Neural cell (in vitro differentiated cells): Measurements from ENCODE around the gene SCGB1C2.

ENCODE experiments used
- EP300 ChIP-seq: fragments of 450-650 bp; conservative IDR thresholded peaks from 2 replicates; pipeline ENCODE4 v1.6.1; 2014; ENCODE audit warnings: antibody characterized with exemption, mild to moderate bottlenecking, moderate library complexity; ENCODE audit not compliant: poor library complexity, severe bottlenecking
- EZH2 ChIP-seq: fragments of 200-600, 300-800 bp; shearing (Covaris generic), sonication (generic); IDR thresholded peaks from 2 replicates; pipeline ENCODE4 v1.6.1; 2014; ENCODE audit warnings: antibody characterized with exemption, low read length, borderline replicate concordance, mild to moderate bottlenecking; ENCODE audit not compliant: insufficient read depth, poor library complexity, severe bottlenecking
- POLR2AphosphoS5 ChIP-seq: IDR thresholded peaks from 2 replicates; pipeline ENCODE4 v1.6.1; 2012
- RAD21 ChIP-seq: fragments of 450-650 bp; conservative IDR thresholded peaks from 2 replicates; pipeline ENCODE4 v1.6.1; 2014; ENCODE audit warnings: antibody characterized with exemption, mild to moderate bottlenecking, moderate library complexity
- SMC3 ChIP-seq: fragments of 450-650 bp; conservative IDR thresholded peaks from 2 replicates; pipeline ENCODE4 v1.6.1; 2014; ENCODE audit warnings: antibody characterized with exemption, mild to moderate bottlenecking, moderate library complexity; ENCODE audit not compliant: poor library complexity
- TF ChIP-seq, protein P1 (sequence below): fragments of 450-650 bp; IDR thresholded peaks from 2 replicates; pipeline ENCODE4 v1.5.1; 2014; ENCODE audit warnings: antibody characterized with exemption, mild to moderate bottlenecking, moderate library complexity; ENCODE audit not compliant: poor library complexity, severe bottlenecking

DNA sequence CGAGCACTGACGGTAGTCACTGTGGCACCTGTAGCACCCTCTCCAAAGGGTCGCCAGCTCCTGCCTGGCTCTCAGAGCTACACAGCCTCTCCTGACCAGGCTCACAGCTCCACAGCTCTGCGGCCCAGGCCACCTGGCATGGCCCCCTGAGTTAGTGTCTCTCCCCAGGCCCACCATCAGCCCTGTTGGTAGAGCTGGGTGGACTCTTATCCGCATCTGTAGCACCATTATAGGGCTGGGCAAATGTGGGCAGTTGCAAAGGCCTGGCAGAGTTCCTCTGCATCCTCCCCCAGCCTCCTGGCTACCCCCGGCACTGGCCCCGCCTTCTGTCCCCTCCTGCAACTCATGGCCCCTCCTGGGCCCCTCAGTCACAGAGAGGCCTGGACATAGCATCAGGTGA, 18.2 kb downstream of the SCGB1C2 start:
- no peak for TF ChIP-seq POLR2AphosphoS5
- TF ChIP-seq, protein P1, sequence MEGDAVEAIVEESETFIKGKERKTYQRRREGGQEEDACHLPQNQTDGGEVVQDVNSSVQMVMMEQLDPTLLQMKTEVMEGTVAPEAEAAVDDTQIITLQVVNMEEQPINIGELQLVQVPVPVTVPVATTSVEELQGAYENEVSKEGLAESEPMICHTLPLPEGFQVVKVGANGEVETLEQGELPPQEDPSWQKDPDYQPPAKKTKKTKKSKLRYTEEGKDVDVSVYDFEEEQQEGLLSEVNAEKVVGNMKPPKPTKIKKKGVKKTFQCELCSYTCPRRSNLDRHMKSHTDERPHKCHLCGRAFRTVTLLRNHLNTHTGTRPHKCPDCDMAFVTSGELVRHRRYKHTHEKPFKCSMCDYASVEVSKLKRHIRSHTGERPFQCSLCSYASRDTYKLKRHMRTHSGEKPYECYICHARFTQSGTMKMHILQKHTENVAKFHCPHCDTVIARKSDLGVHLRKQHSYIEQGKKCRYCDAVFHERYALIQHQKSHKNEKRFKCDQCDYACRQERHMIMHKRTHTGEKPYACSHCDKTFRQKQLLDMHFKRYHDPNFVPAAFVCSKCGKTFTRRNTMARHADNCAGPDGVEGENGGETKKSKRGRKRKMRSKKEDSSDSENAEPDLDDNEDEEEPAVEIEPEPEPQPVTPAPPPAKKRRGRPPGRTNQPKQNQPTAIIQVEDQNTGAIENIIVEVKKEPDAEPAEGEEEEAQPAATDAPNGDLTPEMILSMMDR = no peak
- TF ChIP-seq RAD21 = no peak
- no peak for TF ChIP-seq EP300
- no peak for TF ChIP-seq EZH2
- no peak for TF ChIP-seq SMC3
